Measurements from ENCODE around the gene PLIN1.

The PLIN1 gene

DNA sequence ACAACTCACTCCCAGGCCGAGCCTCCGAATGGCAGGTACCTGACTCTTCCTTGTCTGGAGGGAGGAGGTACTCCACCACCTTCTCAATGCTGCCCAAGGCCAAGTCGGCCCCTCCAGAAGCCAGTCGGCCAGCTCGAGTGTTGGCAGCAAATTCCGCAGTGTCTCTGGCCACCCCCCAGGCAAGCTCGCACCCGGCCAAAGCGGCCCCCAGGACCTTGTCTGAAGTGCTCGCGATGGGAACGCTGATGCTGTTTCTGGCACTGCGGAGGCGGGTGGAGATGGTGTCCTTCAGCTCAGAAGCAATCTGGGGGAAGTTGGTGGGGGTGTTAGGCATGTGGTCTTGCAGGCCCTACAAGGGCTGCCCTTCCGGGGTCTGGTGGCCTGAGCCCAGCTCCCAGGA is 9.2 kb downstream of the PLIN1 start:
- peaks cover 2% of the 10 kb centered on the region for H3K27me3 ChIP-seq (ENCODE audit: insufficient read depth, low read length)
- no peak overlapping the region for H2BK120ac ChIP-seq (ENCODE audit: insufficient read depth, low read length, poor library complexity)
- peaks cover 0 to 6% of the 10 kb centered on the region in 2 experiments for H3K4me1 ChIP-seq (ENCODE audit: control insufficient read depth in 1 of 2, insufficient read depth in 2 of 2, low read length in 2 of 2)
- H3K27ac ChIP-seq (ENCODE audit: low read depth, low read length) = no peak overlapping the region
- no peak overlapping the region for H3K23ac ChIP-seq (ENCODE audit: low read length)
- no CpG with 5 or more reads among the region's 15 CpGs for WGBS (ENCODE audit: extremely low coverage, insufficient coverage, insufficient read length)
- H3K4ac ChIP-seq (ENCODE audit: low read depth, low read length) = no peak overlapping the region
- H2AK5ac ChIP-seq (ENCODE audit: low read length) = no peak overlapping the region
- no peak overlapping the region for H2AFZ ChIP-seq (ENCODE audit: insufficient read depth, low read length, poor library complexity)
- H3K79me2 ChIP-seq (ENCODE audit: control insufficient read depth, insufficient read depth, low read length, poor library complexity) = no peaks in the 10 kb centered on the region
- no peak overlapping the region for H4K8ac ChIP-seq (ENCODE audit: low read depth, low read length)
- H2BK12ac ChIP-seq (ENCODE audit: low read length) = no peak overlapping the region
- H3K14ac ChIP-seq (ENCODE audit: low read length) = no peak overlapping the region
- no peak overlapping the region for H3K4me2 ChIP-seq (ENCODE audit: low read length)
- no peak overlapping the region for H2BK5ac ChIP-seq (ENCODE audit: low read depth, low read length, poor library complexity)
- H3K9me3 ChIP-seq (ENCODE audit: insufficient read depth, low read depth, low read length) = peaks cover 1% of the 10 kb centered on the region
- H3K79me1 ChIP-seq (ENCODE audit: low read length) = peaks cover 4% of the 10 kb centered on the region
- no peak overlapping the region for H4K91ac ChIP-seq (ENCODE audit: low read depth, low read length)
- H3K36me3 ChIP-seq (ENCODE audit: control insufficient read depth in 1 of 2, insufficient read depth in 2 of 2, low read length in 2 of 2) = no peaks in the 10 kb centered on the region
- no peak overlapping the region for H3K18ac ChIP-seq (ENCODE audit: low read length)
- H4K12ac ChIP-seq (ENCODE audit: low read depth, low read length) = no peak overlapping the region
- H3K9ac ChIP-seq (ENCODE audit: low read length) = no peak overlapping the region
- no peak overlapping the region for H3K4me3 ChIP-seq (ENCODE audit: low read depth, low read length)
- DNase-seq = no peak

DNA sequence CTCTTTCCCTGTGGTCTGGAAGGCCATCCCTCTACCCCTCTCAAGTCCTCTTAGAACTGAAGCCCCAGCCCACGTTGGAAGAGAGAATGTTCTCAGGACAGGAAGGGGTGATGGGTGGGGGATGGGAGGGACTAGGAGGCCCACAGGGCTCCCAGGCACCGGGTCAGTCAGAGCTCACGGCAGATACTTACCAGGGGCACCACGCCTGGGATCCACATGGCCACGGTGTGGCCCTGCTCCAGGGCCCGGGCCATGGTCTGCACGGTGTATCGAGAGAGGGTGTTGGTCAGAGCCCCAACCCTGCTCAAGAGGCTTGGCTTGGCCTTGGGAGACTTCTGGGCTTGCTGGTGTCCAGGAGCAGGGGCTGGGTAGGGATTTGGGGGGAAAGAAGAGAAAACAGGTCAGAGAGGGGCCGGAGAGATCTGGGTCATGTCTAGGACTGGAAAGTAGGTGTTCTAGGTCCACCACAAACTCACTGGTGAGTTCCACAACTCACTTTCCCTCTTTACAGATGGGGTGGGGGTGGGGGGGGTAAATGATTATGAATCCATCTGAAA is 9.8 kb downstream of the PLIN1 start:
- Histone ChIP-seq H2AK5ac (ENCODE audit: low read length) (no peak overlapping the region), H2BK12ac (ENCODE audit: low read length) (no peak overlapping the region), H2BK120ac (ENCODE audit: insufficient read depth, low read length, poor library complexity) (no peak overlapping the region), H2AFZ (ENCODE audit: insufficient read depth, low read length, poor library complexity) (no peak overlapping the region), H3K9me3 (ENCODE audit: insufficient read depth, low read depth, low read length) (peaks cover 1% of the 10 kb centered on the region), H3K27me3 (ENCODE audit: insufficient read depth, low read length) (peaks cover 8% of the 10 kb centered on the region), H4K8ac (ENCODE audit: low read depth, low read length) (no peak overlapping the region), H3K79me2 (ENCODE audit: control insufficient read depth, insufficient read depth, low read length, poor library complexity) (no peaks in the 10 kb centered on the region), H3K4me1 (ENCODE audit: control insufficient read depth in 1 of 2, insufficient read depth in 2 of 2, low read length in 2 of 2) (peaks cover 0 to 6% of the 10 kb centered on the region in 2 experiments), H3K79me1 (ENCODE audit: low read length) (peaks cover 4% of the 10 kb centered on the region), H3K9ac (ENCODE audit: low read length) (no peak overlapping the region), H3K36me3 (ENCODE audit: control insufficient read depth in 1 of 2, insufficient read depth in 2 of 2, low read length in 2 of 2) (no peaks in the 10 kb centered on the region), H3K4me3 (ENCODE audit: low read depth, low read length) (peak overlapping the region; percentile 30), H4K12ac (ENCODE audit: low read depth, low read length) (no peak overlapping the region), H2BK5ac (ENCODE audit: low read depth, low read length, poor library complexity) (no peak overlapping the region), H3K18ac (ENCODE audit: low read length) (no peak overlapping the region), H4K91ac (ENCODE audit: low read depth, low read length) (no peak overlapping the region), H3K27ac (ENCODE audit: low read depth, low read length) (no peak overlapping the region), H3K23ac (ENCODE audit: low read length) (no peak overlapping the region), H3K4ac (ENCODE audit: low read depth, low read length) (no peak overlapping the region), H3K14ac (ENCODE audit: low read length) (no peak overlapping the region), H3K4me2 (ENCODE audit: low read length) (no peak overlapping the region)
- DNase-seq = no peak
- no CpG with 5 or more reads among the region's 9 CpGs for WGBS (ENCODE audit: extremely low coverage, insufficient coverage, insufficient read length)

DNA sequence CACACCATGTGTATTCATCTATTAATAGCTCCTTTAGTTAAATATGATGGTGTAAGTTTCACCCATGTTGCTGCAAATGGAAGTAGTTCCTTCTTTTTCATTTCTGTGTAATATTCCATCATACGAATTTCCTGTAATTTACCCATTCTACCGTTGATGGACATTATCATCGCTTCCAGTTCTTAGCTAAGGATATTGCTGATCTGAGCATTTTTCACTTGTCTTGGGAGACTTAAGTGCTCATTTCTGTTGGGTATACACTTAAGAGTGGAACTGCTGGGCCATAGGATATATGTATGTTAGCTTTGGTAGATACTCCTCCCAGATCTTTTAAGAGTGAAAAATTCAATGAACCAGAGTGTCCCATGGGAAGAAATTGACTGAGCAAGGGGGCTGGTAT is 11.0 kb downstream of the PLIN1 start:
- no CpG with 5 or more reads among the region's 3 CpGs for WGBS (ENCODE audit: extremely low coverage, insufficient coverage, insufficient read length)
- H2BK120ac ChIP-seq (ENCODE audit: insufficient read depth, low read length, poor library complexity) = no peak overlapping the region

DNA sequence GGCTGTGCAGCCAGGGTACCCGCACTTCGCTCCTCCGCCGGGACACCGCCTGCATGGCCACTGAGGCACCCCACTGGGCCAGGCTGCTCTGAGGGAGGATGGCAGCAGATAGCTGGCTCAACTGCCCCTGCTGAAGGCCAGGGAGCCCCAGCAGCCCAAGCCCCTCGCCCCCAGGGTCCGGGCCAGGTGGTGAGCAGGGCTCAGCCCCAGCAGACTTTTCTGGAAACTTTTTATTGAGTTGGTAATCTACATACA is 11.5 kb downstream of the PLIN1 start:
- Histone ChIP-seq H4K12ac (ENCODE audit: low read depth, low read length) (no peak overlapping the region), H3K23ac (ENCODE audit: low read length) (no peak overlapping the region), H3K27me3 (ENCODE audit: insufficient read depth, low read length) (peaks cover 9% of the 10 kb centered on the region), H3K4me2 (ENCODE audit: low read length) (no peak overlapping the region), H2AFZ (ENCODE audit: insufficient read depth, low read length, poor library complexity) (no peak overlapping the region), H3K9me3 (ENCODE audit: insufficient read depth, low read depth, low read length) (no peaks in the 10 kb centered on the region), H3K36me3 (ENCODE audit: control insufficient read depth in 1 of 2, insufficient read depth in 2 of 2, low read length in 2 of 2) (no peaks in the 10 kb centered on the region), H3K27ac (ENCODE audit: low read depth, low read length) (no peak overlapping the region), H3K14ac (ENCODE audit: low read length) (no peak overlapping the region), H3K18ac (ENCODE audit: low read length) (no peak overlapping the region), H4K91ac (ENCODE audit: low read depth, low read length) (no peak overlapping the region), H3K79me2 (ENCODE audit: control insufficient read depth, insufficient read depth, low read length, poor library complexity) (no peaks in the 10 kb centered on the region), H4K8ac (ENCODE audit: low read depth, low read length) (no peak overlapping the region), H2BK5ac (ENCODE audit: low read depth, low read length, poor library complexity) (no peak overlapping the region), H3K4me1 (ENCODE audit: control insufficient read depth in 1 of 2, insufficient read depth in 2 of 2, low read length in 2 of 2) (peaks cover 0 to 8% of the 10 kb centered on the region in 2 experiments), H3K9ac (ENCODE audit: low read length) (no peak overlapping the region), H2AK5ac (ENCODE audit: low read length) (no peak overlapping the region), H3K4ac (ENCODE audit: low read depth, low read length) (no peak overlapping the region), H3K4me3 (ENCODE audit: low read depth, low read length) (no peak overlapping the region), H2BK120ac (ENCODE audit: insufficient read depth, low read length, poor library complexity) (no peak overlapping the region), H3K79me1 (ENCODE audit: low read length) (peaks cover 6% of the 10 kb centered on the region), H2BK12ac (ENCODE audit: low read length) (no peak overlapping the region)
- no CpG with 5 or more reads among the region's 7 CpGs for WGBS (ENCODE audit: extremely low coverage, insufficient coverage, insufficient read length)
- no peak for DNase-seq

More for the DNA sequence above, 11.0 kb downstream of the PLIN1 start:
- Histone ChIP-seq H3K18ac (ENCODE audit: low read length) (no peak overlapping the region), H3K9ac (ENCODE audit: low read length) (no peak overlapping the region), H3K27me3 (ENCODE audit: insufficient read depth, low read length) (peaks cover 9% of the 10 kb centered on the region), H3K4ac (ENCODE audit: low read depth, low read length) (no peak overlapping the region), H3K4me2 (ENCODE audit: low read length) (no peak overlapping the region), H2BK5ac (ENCODE audit: low read depth, low read length, poor library complexity) (no peak overlapping the region), H2BK12ac (ENCODE audit: low read length) (no peak overlapping the region), H2AFZ (ENCODE audit: insufficient read depth, low read length, poor library complexity) (no peak overlapping the region), H2AK5ac (ENCODE audit: low read length) (no peak overlapping the region), H3K4me1 (ENCODE audit: control insufficient read depth in 1 of 2, insufficient read depth in 2 of 2, low read length in 2 of 2) (peaks cover 0 to 6% of the 10 kb centered on the region in 2 experiments), H3K23ac (ENCODE audit: low read length) (no peak overlapping the region), H3K4me3 (ENCODE audit: low read depth, low read length) (no peak overlapping the region), H3K79me2 (ENCODE audit: control insufficient read depth, insufficient read depth, low read length, poor library complexity) (no peaks in the 10 kb centered on the region), H4K8ac (ENCODE audit: low read depth, low read length) (no peak overlapping the region), H4K91ac (ENCODE audit: low read depth, low read length) (no peak overlapping the region), H3K36me3 (ENCODE audit: control insufficient read depth in 1 of 2, insufficient read depth in 2 of 2, low read length in 2 of 2) (no peaks in the 10 kb centered on the region), H3K79me1 (ENCODE audit: low read length) (peaks cover 6% of the 10 kb centered on the region), H3K9me3 (ENCODE audit: insufficient read depth, low read depth, low read length) (peaks cover 1% of the 10 kb centered on the region), H3K27ac (ENCODE audit: low read depth, low read length) (no peak overlapping the region), H4K12ac (ENCODE audit: low read depth, low read length) (no peak overlapping the region), H3K14ac (ENCODE audit: low read length) (no peak overlapping the region)
- no peak for DNase-seq
